GM06990 (cell line): ENCODE results near the gene LARP4.

Source experiments
- DNase-seq: peaks from one replicate; pipeline ENCODE4 v3.0.0-alpha.2; 2011; ENCODE audit not compliant: insufficient read length; ENCODE audit errors: extremely low read depth
- H3K27me3 ChIP-seq: replicated peaks from 2 replicates; pipeline ENCODE4 v1.6.0; 2011; ENCODE audit warnings: low read length; ENCODE audit not compliant: control insufficient read depth, insufficient read depth
- H3K36me3 ChIP-seq: 2 replicates; pipeline ENCODE4 v1.5.1; 2011; ENCODE audit warnings: low read length; ENCODE audit not compliant: control insufficient read depth, insufficient read depth
- H3K4me3 ChIP-seq: replicated peaks from 2 replicates; pipeline ENCODE4 v1.5.1; 2011; ENCODE audit warnings: low read depth, mild to moderate bottlenecking, control low read depth, low read length
- TF ChIP-seq, protein P1 (sequence below): IDR thresholded peaks from 2 replicates; pipeline ENCODE4 v1.5.1; 2011; ENCODE audit warnings: low read length, control low read depth, mild to moderate bottlenecking, inconsistent platforms; ENCODE audit not compliant: insufficient read depth, poor library complexity, severe bottlenecking

The LARP4 gene

GRCh38 chr12:50528800-50529199 is 128.1 kb downstream of the LARP4 start:
- TF ChIP-seq, protein P1, sequence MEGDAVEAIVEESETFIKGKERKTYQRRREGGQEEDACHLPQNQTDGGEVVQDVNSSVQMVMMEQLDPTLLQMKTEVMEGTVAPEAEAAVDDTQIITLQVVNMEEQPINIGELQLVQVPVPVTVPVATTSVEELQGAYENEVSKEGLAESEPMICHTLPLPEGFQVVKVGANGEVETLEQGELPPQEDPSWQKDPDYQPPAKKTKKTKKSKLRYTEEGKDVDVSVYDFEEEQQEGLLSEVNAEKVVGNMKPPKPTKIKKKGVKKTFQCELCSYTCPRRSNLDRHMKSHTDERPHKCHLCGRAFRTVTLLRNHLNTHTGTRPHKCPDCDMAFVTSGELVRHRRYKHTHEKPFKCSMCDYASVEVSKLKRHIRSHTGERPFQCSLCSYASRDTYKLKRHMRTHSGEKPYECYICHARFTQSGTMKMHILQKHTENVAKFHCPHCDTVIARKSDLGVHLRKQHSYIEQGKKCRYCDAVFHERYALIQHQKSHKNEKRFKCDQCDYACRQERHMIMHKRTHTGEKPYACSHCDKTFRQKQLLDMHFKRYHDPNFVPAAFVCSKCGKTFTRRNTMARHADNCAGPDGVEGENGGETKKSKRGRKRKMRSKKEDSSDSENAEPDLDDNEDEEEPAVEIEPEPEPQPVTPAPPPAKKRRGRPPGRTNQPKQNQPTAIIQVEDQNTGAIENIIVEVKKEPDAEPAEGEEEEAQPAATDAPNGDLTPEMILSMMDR, result no peak
- no peaks in the 10 kb centered on the region; the same call in 1 of the 2 replicates for H3K36me3 ChIP-seq
- no peak overlapping the region for H3K4me3 ChIP-seq
- no peak for DNase-seq
- H3K27me3 ChIP-seq, result no peaks in the 10 kb centered on the region

GRCh38 chr12:50529345-50529744 is 128.7 kb downstream of the LARP4 start:
- TF ChIP-seq, protein P1, result no peak

More at GRCh38 chr12:50529345-50529744, 128.7 kb downstream of the LARP4 start:
- no peak for DNase-seq
- Histone ChIP-seq H3K27me3 (no peaks in the 10 kb centered on the region), H3K4me3 (no peak overlapping the region), H3K36me3 (no peaks in the 10 kb centered on the region; the same call in 1 of the 2 replicates)
